ENCODE data around the gene MKLN1.

DNA sequence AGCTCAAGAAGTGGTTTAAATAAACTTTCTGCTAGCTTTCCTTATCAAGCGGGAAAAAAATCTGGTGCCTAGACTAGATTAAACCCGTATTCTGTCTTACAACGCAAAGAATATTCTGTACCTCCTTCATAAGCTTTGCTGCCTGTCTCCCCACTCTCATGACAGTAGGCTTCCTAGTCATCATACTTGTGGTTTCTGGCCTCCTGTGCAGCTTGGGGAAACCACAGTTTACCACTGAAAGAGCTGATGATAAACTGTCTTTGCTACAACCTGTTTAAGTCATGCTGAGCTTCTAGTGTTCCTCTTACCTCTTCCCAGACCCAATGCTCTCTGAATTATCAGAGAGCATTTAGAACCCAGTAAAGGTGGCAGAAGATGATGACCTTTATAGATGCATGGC, 173.7 kb downstream of the MKLN1 start:
- TF ChIP-seq POLR2A (IDR thresholded peaks at IDR 0.05; ENCODE audit: low read depth, low read length) (no peak), POLR2AphosphoS5 (IDR thresholded peaks at IDR 0.05; ENCODE audit: low read depth, low read length) (no peak)

All from GM12892 (cell line).